ENCODE measurements around the gene PTPRN2. TPM values are rescaled to one million over a fixed set of nuclear protein-coding genes. Genes with fewer than 3 reads are reported as not detected.
"Not testable (repeated sequence)": the region's sequence is repeated elsewhere in the genome, so short reads cannot be mapped to it uniquely, and the experiment has no call there.

PTPRN2 gene
- polyA plus RNA-seq, 1 donor from 2014 or later, result 1.6 TPM

GRCh38 chr7:157745721-157746709 lies 841.6 kb downstream of the PTPRN2 start:
- no peak overlapping the region for H3K4me3 Mint-ChIP-seq
- no peaks in the 10 kb centered on the region for H3K27me3 Mint-ChIP-seq
- H3K36me3 Mint-ChIP-seq, result no peaks in the 10 kb centered on the region
- no peak overlapping the region for H3K27ac Mint-ChIP-seq
- no peaks in the 10 kb centered on the region for H3K4me1 Mint-ChIP-seq
- H3K9me3 Mint-ChIP-seq, result peaks cover 0 to 2% (median 0%) of the 10 kb centered on the region in 3 donors

GRCh38 chr7:157744786-157745601 lies 842.6 kb downstream of the PTPRN2 start:
- no peaks in the 10 kb centered on the region for H3K4me1 Mint-ChIP-seq
- no peaks in the 10 kb centered on the region for H3K36me3 Mint-ChIP-seq
- peaks cover 0 to 2% (median 0%) of the 10 kb centered on the region in 3 donors for H3K9me3 Mint-ChIP-seq
- H3K4me3 Mint-ChIP-seq, result no peak overlapping the region
- H3K27me3 Mint-ChIP-seq, result no peaks in the 10 kb centered on the region
- H3K27ac Mint-ChIP-seq, result no peak overlapping the region

GRCh38 chr7:157743781-157744525 lies 843.7 kb downstream of the PTPRN2 start:
- H3K27ac Mint-ChIP-seq, result no peak overlapping the region

GRCh38 chr7:157740251-157740798 lies 847.3 kb downstream of the PTPRN2 start:
- Mint-ChIP-seq H3K27ac (no peak overlapping the region), H3K27me3 (peaks cover 2% of the 10 kb centered on the region), H3K4me3 (no peak overlapping the region), H3K4me1 (no peaks in the 10 kb centered on the region), H3K36me3 (no peaks in the 10 kb centered on the region), H3K9me3 (peaks cover 0 to 2% (median 0%) of the 10 kb centered on the region in 3 donors)

More at GRCh38 chr7:157743781-157744525, 843.7 kb downstream of the PTPRN2 start:
- Mint-ChIP-seq H3K4me3 (no peak overlapping the region), H3K4me1 (no peaks in the 10 kb centered on the region), H3K36me3 (no peaks in the 10 kb centered on the region), H3K27me3 (peaks cover 2% of the 10 kb centered on the region), H3K9me3 (peaks cover 0 to 2% (median 0%) of the 10 kb centered on the region in 3 donors)

GRCh38 chr7:157739650-157740049 lies 848.0 kb downstream of the PTPRN2 start:
- no peak overlapping the region for H3K27ac Mint-ChIP-seq
- peaks cover 2% of the 10 kb centered on the region for H3K27me3 Mint-ChIP-seq
- peaks cover 0 to 2% (median 0%) of the 10 kb centered on the region in 3 donors for H3K9me3 Mint-ChIP-seq
- no peaks in the 10 kb centered on the region for H3K36me3 Mint-ChIP-seq
- H3K4me1 Mint-ChIP-seq, result no peaks in the 10 kb centered on the region
- no peak overlapping the region for H3K4me3 Mint-ChIP-seq

GRCh38 chr7:157739031-157739430 lies 848.6 kb downstream of the PTPRN2 start:
- Mint-ChIP-seq H3K27ac (no peak overlapping the region), H3K4me3 (no peak overlapping the region), H3K4me1 (no peaks in the 10 kb centered on the region), H3K36me3 (no peaks in the 10 kb centered on the region), H3K9me3 (peaks cover 0 to 2% (median 0%) of the 10 kb centered on the region in 3 donors), H3K27me3 (peaks cover 2% of the 10 kb centered on the region)

- Mint-ChIP-seq H3K27ac (peak overlapping the region in 1 of 3 donors; percentile 35), H3K4me3 (no peak overlapping the region), H3K27me3 (peaks cover 2% of the 10 kb centered on the region), H3K9me3 (peaks cover 0 to 2% (median 0%) of the 10 kb centered on the region in 3 donors), H3K4me1 (no peaks in the 10 kb centered on the region), H3K36me3 (no peaks in the 10 kb centered on the region)
Observed at GRCh38 chr7:157738066-157738460, 849.6 kb downstream of the PTPRN2 start.

- H3K36me3 Mint-ChIP-seq, result no peaks in the 10 kb centered on the region
- peaks cover 0 to 2% (median 0%) of the 10 kb centered on the region in 3 donors for H3K9me3 Mint-ChIP-seq
- peaks cover 2% of the 10 kb centered on the region for H3K27me3 Mint-ChIP-seq
- no peaks in the 10 kb centered on the region for H3K4me1 Mint-ChIP-seq
- no peak overlapping the region for H3K4me3 Mint-ChIP-seq
- H3K27ac Mint-ChIP-seq, result peak overlapping the region in 1 of 3 donors; percentile 35
Observed at GRCh38 chr7:157737151-157738065, 850.2 kb downstream of the PTPRN2 start.

- no peaks in the 10 kb centered on the region for H3K36me3 Mint-ChIP-seq
- H3K27ac Mint-ChIP-seq, result no peak overlapping the region
- no peaks in the 10 kb centered on the region for H3K4me1 Mint-ChIP-seq
- peaks cover 2% of the 10 kb centered on the region for H3K27me3 Mint-ChIP-seq
- no peak overlapping the region for H3K4me3 Mint-ChIP-seq
- H3K9me3 Mint-ChIP-seq, result no peaks in the 10 kb centered on the region
Observed at GRCh38 chr7:157736341-157736740, 851.3 kb downstream of the PTPRN2 start.

- Mint-ChIP-seq H3K9me3 (no peaks in the 10 kb centered on the region), H3K27me3 (peaks cover 2% of the 10 kb centered on the region), H3K36me3 (no peaks in the 10 kb centered on the region), H3K27ac (no peak overlapping the region), H3K4me3 (no peak overlapping the region), H3K4me1 (no peaks in the 10 kb centered on the region)
Observed at GRCh38 chr7:157735826-157736225, 851.8 kb downstream of the PTPRN2 start.

- no peaks in the 10 kb centered on the region for H3K36me3 Mint-ChIP-seq
Observed at GRCh38 chr7:157734676-157735640, 852.7 kb downstream of the PTPRN2 start.

GRCh38 chr7:157733760-157734395 lies 853.7 kb downstream of the PTPRN2 start:
- not testable (repeated sequence) for H3K4me1 Mint-ChIP-seq, H3K36me3 Mint-ChIP-seq, H3K27ac Mint-ChIP-seq, H3K9me3 Mint-ChIP-seq, H3K27me3 Mint-ChIP-seq, H3K4me3 Mint-ChIP-seq

More at GRCh38 chr7:157734676-157735640, 852.7 kb downstream of the PTPRN2 start:
- H3K27me3 Mint-ChIP-seq, result peaks cover 2% of the 10 kb centered on the region
- no peaks in the 10 kb centered on the region for H3K9me3 Mint-ChIP-seq
- no peaks in the 10 kb centered on the region for H3K4me1 Mint-ChIP-seq
- H3K27ac Mint-ChIP-seq, result peak overlapping the region in 1 of 3 donors; percentile 0
- H3K4me3 Mint-ChIP-seq, result no peak overlapping the region
